ENCODE results near the gene GPATCH3. TPM values are rescaled to one million over a fixed set of nuclear protein-coding genes. Genes with fewer than 3 reads are reported as not detected.
A peak's percentile ranks its signal among the peaks of the same experiment; 100 is the strongest.
"Not testable (repeated sequence)": the region's sequence is repeated elsewhere in the genome, so short reads cannot be mapped to it uniquely, and the experiment has no call there.

The GPATCH3 gene
- total RNA-seq, 2 donors from 2014 or later: 8.6 to 11.4 TPM

DNA sequence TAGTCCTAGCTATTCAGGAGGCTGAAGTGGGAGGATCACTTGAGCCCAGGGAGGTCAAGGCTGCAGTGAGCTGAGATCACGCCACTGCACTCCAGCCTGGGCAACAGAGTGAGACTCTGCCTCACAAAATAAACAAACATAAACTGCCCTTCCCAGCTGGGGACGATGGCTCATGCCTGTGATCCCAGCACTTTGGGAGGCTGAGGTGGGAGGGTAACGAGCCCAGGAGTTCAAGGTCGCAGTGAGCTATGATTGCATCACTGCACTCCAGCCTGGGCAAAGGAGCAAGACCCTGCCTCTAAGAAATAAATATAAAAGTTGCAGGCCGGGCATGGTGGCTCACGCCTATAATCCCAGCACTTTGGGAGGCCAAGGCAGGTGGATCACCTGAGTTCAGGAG, 18.7 kb downstream of the GPATCH3 start:
- ATAC-seq; intact Hi-C loops (cut with DNase I); DNase-seq: not testable (repeated sequence)

DNA sequence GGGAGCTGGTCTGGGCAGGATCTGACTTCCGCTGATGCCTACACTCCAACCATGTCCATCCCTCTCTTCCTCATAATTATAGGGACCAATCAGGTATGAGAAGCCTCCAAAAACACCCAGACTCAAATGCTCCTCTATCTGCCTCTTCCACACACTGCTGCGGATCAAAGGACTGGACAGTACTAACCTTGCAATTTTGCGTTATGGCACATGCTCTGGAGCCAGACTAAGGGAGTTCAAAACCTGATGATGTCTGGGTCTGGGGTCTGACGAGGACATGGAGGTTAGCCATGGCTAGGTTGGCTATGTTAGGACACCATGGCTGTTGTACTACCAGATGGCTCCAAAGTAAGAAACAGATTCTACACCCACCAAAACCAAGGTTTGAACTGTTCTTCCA, 20.5 kb downstream of the GPATCH3 start:
- DNase-seq (no peak), ATAC-seq (no peak)
- intact Hi-C loops (cut with DNase I): loop anchor here (2.0 to 5.0 kb wide), 3 partner anchors 27 to 277 kb away; no protein-coding TSS in a partner anchor

DNA sequence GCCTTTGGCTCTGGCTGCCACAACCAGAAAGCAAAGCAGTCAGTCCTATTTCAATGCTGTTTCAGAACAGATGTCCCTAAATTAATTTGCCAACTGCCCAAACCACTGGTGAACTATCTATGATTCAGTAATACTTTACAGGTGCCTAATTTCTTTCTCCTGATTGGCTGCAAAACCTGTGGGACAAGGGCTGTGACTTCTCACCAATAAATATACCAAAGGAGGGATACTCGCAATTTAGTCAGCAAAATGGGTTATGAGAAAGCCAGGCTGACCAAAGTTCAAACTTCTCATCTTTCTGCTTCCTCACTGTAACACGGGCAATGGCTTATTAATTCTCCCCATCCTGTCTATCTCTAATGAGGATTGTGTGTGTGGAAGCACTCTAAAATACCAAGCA, 22.9 kb downstream of the GPATCH3 start:
- intact Hi-C loops (cut with DNase I): loop anchor here (5.0 kb wide), 2 partner anchors 65 to 275 kb away; no protein-coding TSS in a partner anchor
- no peak for ATAC-seq
- DNase-seq: no peak

DNA sequence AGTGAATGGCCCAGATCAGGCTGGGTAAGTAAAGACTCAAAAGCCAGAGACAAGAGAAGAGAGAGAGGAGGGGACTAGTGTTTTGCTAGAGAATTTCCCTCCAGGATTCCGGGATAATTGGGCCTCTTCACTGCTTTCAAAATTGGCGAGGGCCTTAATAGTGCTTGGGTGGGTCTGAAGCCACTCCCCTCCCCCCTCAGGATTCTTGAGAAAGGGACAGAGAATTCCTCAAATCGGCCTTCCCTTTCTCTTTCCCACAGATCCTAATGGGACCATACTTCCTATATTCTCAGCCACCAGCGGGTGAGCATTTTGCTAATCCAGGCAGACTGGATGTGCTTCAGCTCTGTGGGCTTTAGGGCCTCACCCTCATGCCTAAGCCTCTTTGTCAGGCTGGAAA, 25.4 kb downstream of the GPATCH3 start:
- intact Hi-C loops (cut with DNase I): loop anchor here (5.0 kb wide), 2 partner anchors 63 to 273 kb away; no protein-coding TSS in a partner anchor
- DNase-seq (no peak), ATAC-seq (no peak)

DNA sequence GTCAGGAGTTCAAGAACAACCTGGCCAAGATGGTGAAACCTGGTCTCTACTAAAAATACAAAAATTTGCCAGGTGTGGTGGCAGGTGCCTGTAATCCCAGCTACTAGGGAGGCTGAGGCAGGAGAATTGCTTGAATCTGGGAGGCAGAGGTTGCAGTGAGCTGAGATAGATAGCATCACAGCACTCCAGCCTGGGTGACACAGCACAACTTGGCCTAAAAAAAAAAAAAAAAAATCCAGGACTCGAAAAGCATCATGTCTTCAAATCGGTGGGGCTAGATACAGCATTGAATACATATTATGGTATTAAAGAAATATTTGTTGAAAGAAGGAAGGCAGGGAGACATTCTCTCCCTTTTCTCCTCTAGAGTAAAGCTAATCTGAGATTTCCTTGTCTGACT, 27.2 kb downstream of the GPATCH3 start:
- DNase-seq; intact Hi-C loops (cut with DNase I); ATAC-seq: not testable (repeated sequence)

DNA sequence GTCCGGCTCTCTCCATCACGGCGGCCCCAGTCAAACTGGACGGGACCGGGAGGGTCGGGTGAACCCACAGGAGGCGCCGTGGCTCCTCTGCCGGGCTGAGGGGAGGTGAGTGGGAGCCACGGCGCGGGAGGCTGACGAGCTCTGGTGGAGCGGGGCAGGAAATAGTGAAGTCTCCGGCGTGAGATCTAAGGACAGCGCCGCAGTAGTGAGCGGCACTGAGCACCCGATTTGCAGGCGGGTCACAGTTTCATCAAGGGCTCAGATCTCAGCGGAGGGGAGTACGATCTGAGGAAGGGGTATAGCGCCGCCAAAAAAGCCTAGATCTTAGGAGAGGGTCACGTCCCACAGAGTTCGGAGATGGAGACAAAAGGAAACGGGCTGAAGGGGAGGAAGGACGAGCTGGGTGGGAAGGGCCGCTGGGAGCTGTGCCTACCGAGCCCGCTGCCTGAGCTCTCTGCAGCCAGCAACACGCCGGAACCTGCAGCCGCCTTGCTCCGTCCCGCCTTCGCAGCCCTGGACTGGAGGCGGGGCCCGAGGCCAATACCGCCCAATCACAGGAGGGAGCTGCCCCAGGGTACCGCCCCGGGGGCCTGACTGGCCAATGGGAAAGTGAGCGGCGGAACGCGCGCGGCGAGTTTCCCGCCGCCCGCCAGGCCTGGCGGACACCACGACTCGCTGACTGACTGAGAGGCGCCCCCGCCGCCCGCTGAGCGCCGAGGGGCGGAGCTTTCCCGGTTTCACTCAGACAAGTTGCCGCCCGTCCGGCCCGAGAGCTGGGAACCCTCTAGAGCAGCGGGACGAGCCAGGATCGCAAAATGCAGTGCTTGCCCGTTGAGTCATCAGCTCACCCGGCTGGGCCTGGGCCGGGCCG, 35.4 kb downstream of the GPATCH3 start:
- ATAC-seq (peak; percentile 98), DNase-seq (peak; percentile 98)
- intact Hi-C loops (cut with DNase I): no loop called here

DNA sequence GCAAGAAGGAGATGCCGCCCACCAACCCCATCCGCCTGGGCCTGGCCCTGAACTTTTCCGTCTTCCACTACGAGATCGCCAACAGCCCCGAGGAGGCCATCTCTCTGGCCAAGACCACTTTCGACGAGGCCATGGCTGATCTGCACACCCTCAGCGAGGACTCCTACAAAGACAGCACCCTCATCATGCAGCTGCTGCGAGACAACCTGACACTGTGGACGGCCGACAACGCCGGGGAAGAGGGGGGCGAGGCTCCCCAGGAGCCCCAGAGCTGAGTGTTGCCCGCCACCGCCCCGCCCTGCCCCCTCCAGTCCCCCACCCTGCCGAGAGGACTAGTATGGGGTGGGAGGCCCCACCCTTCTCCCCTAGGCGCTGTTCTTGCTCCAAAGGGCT, 36.6 kb downstream of the GPATCH3 start:
- intact Hi-C loops (cut with DNase I): no loop called here
- DNase-seq (no peak), ATAC-seq (no peak)

DNA sequence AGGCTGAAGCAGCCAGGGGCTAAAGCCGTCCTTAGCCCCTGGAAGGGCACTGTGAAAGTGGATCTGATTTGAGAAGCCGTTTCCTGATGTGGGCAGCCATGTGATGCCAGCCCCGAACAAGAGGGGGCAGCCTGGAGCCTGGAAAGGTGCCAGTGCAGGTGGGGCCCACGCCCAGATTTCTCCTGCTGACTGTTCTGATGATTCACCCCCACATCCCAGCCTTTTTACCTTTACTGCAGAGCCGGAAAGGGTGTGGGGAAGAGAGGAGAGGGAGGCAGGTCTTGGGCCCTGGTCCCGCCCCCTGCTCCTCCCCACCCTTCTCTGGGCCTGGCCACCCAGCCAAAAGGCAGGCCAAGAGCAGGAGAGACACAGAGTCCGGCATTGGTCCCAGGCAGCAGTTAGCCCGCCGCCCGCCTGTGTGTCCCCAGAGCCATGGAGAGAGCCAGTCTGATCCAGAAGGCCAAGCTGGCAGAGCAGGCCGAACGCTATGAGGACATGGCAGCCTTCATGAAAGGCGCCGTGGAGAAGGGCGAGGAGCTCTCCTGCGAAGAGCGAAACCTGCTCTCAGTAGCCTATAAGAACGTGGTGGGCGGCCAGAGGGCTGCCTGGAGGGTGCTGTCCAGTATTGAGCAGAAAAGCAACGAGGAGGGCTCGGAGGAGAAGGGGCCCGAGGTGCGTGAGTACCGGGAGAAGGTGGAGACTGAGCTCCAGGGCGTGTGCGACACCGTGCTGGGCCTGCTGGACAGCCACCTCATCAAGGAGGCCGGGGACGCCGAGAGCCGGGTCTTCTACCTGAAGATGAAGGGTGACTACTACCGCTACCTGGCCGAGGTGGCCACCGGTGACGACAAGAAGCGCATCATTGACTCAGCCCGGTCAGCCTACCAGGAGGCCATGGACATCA, 37.2 kb downstream of the GPATCH3 start, which contains the start of gene SFN:
TSS of gene SFN (plus strand) at position 369 of the 904 bp plus-strand sequence. CDS start at position 433, 64 bp downstream.
- DNase-seq: peak; percentile 25
- no peak for ATAC-seq
- intact Hi-C loops (cut with DNase I): no loop called here

DNA sequence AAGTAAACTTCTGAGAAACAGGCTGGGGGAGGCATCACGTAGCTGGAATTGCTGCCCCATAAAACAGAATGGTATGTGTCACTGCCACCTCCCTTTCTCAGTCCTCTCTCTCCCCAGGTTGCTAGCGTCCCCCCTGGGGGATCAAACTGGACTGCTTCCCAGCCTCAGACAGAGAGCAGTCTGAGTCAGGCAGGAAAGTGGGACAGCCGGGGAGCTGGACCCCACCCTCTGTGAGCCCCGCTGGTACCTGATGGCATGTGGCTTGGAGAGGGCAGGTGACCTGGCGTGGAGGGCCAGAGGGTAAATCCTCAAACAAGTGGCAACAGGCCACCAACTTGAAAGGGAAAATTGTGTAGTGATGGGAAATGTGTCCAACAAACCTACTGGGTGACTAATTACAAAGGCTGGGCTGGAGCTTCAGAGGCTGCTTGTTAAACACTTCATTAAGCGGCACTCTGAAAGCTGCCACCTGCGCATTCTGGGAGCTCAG, 38.3 kb downstream of the GPATCH3 start:
- ATAC-seq: no peak
- intact Hi-C loops (cut with DNase I): no loop called here
- no peak for DNase-seq

DNA sequence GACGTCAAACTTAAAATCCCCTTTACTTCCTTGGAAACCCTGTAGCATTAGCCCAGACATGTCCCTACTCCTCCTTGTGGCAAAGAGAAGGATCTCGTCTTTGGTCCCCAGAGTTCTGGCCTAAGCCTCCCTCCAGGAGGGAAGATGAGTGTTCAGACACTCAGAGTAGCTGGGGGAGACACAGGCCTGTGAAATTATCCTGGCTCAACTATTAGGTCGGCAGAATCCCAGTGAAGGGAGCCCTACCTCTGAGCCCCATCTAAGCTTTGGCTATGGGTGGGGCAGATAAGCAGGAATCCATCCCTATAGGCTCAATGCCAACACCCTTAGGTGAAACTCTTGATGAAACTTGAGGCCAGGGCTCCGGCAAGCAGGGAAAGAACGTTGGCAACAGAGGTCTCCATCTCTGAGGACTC, 39.0 kb downstream of the GPATCH3 start:
- intact Hi-C loops (cut with DNase I): no loop called here
- DNase-seq (no peak), ATAC-seq (no peak)

DNA sequence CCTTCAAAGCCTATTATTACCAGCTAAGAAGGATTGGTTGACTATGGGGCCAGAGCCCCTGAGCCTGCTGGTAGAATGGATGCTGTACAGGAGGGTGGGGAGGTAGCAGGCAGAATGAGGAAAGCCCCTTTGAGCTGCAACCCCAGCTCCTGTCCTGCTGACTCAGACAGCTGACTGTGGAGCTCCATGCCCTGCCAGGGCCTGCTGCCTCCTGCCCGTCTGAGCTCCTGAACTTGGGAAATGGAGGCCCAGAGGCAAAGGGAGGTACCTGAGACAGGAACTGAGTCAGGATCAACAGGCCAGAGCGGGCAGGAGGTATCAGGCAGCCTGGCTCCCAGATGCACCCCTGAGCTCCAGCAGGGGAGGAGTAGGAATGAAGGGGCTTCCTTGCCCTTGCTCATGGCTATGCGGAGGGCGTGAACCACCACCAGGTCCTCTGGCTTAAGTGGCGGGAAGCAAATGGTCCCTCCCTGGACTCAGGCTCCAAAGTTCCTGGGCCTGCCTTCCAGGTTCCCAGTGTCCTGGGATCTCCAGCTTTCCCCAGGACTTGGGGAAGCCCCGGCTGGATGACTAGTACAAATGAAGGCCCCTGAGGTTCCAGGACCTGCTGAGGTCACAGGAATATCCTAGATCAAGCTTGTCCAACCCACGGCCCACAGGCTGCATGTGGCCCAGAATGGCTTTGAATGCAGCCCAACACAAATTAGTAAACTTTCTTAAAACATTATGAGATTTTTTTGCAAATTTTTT, 41.2 kb downstream of the GPATCH3 start:
- intact Hi-C loops (cut with DNase I): no loop called here
- ATAC-seq (no peak), DNase-seq (no peak)

DNA sequence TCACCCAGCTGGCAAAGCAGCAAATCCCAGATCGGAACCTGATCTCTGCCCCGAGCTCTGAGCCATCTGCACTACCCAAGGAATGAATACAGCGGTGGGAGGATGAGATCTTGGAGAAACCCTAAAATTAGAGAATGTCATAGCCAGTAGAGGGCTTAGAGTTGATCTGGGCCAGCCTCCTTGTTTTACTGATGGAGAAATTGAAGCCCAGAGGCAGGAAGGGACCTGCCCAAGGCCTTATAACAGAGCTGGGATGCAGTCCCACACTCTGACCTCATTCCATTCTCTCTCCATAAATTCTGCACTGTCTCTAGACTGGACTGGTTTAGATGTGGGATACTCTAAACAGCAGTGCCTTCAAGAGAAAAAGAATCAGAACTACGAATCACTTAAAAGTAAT, 42.1 kb downstream of the GPATCH3 start:
- DNase-seq (no peak), ATAC-seq (no peak)
- intact Hi-C loops (cut with DNase I): no loop called here

DNA sequence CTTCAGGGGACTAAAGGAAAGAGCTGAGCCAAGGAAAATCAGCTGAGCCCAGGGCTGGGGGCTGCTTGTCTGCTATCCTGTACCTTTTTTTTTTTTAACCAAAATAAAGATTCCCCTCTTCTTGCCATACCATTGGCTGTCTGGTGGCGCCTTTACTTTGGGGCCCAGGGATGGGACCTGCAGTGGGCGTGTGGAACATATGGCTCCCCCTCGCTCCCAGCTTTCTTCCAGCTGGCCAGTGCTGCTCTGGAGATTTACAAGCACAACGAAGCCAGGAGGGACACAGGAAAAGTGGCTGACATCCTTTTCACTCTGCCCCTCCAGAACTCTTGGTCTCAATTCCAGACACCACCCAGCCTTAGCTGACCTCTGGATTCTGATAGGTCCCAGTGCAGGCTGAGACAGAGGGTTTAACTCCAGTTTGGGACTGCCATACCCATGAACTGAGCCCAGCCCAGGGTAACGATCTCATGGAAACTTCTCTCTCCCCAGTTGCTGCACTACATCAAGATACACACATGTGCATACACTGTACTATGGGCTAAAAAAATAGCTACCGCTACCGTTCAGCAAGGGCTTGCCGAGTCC, 42.7 kb downstream of the GPATCH3 start:
- no peak for ATAC-seq
- intact Hi-C loops (cut with DNase I): no loop called here
- no peak for DNase-seq

DNA sequence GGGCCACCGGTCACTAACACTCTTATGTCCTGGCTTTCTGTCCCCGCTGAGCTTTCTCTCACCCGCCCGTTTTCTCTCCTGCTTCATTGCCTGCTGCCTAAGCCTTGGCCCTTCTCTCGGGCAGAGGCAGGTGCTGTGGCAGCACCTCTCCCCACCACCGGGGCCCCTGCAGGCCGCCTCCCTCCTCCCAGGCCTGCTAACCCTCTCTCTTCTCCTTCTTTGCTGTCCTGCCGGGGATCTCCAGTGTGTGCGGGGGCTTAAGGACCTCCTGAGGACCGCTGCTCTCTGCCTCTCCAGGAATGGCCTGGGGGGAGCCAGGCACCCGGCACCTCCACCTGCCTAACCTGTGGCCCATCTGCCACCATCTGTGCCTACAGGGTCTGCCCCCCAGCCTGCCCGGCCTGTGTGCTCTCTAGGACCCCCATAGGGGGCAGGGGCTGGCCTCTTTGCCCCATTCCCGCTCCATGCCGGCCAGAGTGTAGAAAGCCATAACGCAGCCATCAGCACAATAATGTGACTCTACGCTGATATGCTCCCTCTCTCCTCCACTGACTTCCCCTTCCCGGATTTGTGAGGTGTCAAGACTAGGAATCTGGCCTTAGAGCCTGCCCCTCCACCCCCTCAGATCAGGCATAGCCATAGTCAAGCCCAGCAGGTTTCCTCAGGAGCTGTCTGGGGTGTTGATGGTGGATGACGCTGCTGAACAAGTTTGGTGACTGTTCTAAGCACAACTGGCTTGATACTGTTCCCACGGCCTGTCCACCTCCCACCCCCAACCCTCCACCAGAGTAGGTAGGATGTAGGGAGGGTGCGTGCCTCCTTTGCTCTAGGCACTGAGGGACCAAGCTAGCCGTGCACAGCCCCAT, 43.4 kb downstream of the GPATCH3 start:
- intact Hi-C loops (cut with DNase I): no loop called here
- DNase-seq (no peak), ATAC-seq (no peak)

DNA sequence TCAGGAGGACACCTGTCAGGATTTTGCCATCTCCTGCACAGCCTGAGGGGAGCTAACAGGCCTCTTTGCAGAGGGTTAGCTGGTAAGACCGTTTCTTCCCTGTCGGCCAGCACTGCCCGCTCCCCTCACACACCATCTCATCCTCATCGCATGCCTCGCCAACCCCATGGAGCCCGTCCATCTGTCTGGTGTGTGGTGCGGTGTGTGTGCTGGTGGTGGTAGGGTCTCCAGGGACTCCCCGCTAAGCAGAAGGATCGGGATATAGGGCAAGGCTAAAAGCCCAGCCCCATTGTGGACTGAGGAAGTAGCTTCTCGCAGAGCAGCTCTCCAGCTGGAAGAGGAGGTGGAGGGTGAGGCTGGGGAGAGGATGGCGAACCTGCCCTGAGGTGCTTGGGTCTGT, 44.1 kb downstream of the GPATCH3 start:
- no peak for DNase-seq
- intact Hi-C loops (cut with DNase I): no loop called here
- no peak for ATAC-seq

DNA sequence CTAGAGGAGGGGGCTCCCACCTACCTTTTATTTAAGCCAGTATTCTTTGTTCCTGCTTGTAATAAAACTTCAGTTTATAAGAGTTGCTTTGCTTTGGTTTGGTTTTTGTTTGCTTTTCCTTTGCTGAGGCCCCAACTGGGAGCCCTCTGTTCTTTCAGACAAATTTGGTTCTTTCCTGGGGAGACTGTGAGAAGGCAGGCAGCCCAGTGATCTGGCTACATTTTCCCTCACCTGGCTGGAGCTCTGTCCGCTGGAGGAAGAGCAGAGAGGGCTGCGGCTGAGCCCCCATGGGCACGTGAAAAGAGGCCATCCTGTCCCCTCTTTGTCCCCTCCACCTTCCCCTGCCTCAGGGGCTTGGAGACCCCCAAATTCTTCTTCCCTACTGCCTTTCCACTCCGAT, 44.6 kb downstream of the GPATCH3 start:
- intact Hi-C loops (cut with DNase I): no loop called here
- ATAC-seq (no peak), DNase-seq (no peak)

DNA sequence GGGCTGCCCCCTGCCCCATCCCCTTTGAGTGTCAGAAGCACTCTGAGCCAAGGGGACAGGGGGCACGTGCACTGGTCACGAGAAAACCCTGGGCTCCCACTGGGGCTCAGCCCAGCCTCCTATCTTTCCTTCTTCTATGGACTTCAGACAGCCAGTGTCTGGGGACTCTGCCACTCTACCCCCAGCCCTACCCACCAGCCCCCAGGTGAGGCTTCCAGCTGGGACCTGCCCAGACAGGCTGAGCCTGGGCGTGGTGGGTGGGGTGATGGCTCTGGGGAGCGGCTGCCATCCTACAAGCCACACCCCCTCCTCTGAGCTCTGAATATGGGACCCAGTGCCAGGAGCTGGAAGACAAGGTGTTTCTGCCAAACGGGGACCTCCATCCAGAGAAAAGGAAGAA, 45.4 kb downstream of the GPATCH3 start:
- intact Hi-C loops (cut with DNase I): no loop called here
- DNase-seq (no peak), ATAC-seq (no peak)

DNA sequence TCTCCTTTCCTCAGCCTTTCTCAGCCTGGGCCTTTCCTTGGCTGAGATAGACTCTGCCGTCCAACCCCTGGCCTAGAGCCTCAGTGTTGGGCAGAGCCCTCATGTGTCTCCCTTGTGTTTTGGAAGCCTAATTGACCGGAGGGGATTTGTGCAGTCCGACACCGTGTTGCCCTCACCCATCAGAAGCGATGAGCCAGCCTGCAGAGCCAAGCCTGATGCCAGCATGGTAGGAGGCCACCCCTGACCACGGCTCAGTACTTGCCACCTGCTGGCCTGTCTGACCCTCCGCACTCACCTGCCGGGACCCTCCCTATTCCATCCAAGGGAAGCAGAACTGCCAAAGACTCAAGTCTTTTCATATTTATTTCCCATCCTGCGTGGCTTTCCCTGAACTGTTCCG, 46.7 kb downstream of the GPATCH3 start:
- intact Hi-C loops (cut with DNase I): loop anchor here in 1 of 2 donors (2.0 kb wide), 1 partner anchor 25 kb away; no protein-coding TSS in a partner anchor
- no peak for ATAC-seq

More for the DNA sequence above, 46.7 kb downstream of the GPATCH3 start:
- no peak for DNase-seq

All from left cardiac atrium (tissue), 4 donors.